Ectodermal cell (in vitro differentiated cells): ENCODE data around the gene WBP4.
"Not testable (repeated sequence)": the region's sequence is repeated elsewhere in the genome, so short reads cannot be mapped to it uniquely, and the experiment has no call there.

ENCODE experiments used
- H3K27ac ChIP-seq: 2 replicates; pipeline ENCODE4 v1.7.0; 2013; ENCODE audit warnings: mild to moderate bottlenecking, low read depth, low read length; ENCODE audit not compliant: insufficient read depth, poor library complexity, severe bottlenecking
- H3K27me3 ChIP-seq: 2 replicates; pipeline ENCODE4 v1.7.0; 2013; ENCODE audit warnings: mild to moderate bottlenecking, low read length; ENCODE audit not compliant: insufficient read depth, control insufficient read depth, poor library complexity, severe bottlenecking
- H3K36me3 ChIP-seq: one replicate; pipeline ENCODE4 v1.7.0; 2013; ENCODE audit warnings: low read length; ENCODE audit not compliant: control insufficient read depth, insufficient read depth
- H3K4me1 ChIP-seq: one replicate; pipeline ENCODE4 v1.7.0; 2013; ENCODE audit warnings: low read length; ENCODE audit not compliant: control insufficient read depth, insufficient read depth
- H3K4me3 ChIP-seq: 2 replicates; pipeline ENCODE4 v1.7.0; 2013; ENCODE audit warnings: low read depth, low read length, control low read depth; ENCODE audit not compliant: insufficient read depth
- H3K9me3 ChIP-seq: 2 replicates; pipeline ENCODE4 v1.7.0; 2013; ENCODE audit warnings: mild to moderate bottlenecking, low read length, moderate library complexity; ENCODE audit not compliant: control insufficient read depth
- WGBS, 2 experiments: methylation state at CpG; one replicate each; pipeline ENCODE4 v1.1.7; 2013; ENCODE audit warnings: missing lambda C conversion rate in 2 of 2; 5-methylcytosine and 5-hydroxymethylcytosine counted together

WBP4 gene

DNA sequence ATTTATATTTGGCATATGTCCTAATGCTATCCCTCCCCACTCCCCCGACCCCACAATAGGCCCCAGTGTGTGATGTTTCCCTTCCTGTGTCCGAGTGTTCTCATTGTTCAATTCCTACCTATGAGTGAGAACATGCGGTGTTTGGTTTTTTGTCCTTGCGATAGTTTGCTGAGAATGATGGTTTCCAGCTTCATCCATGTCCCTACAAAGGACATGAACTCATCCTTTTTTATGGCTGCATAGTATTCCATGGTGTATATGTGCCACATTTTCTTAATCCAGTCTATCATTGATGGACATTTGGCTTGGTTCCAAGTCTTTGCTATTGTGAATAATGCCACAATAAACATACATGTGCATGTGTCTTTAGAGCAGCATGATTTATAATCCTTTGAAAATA is 18.9 kb upstream of the WBP4 start:
- not testable (repeated sequence) for H3K4me3 ChIP-seq, H3K36me3 ChIP-seq, H3K27me3 ChIP-seq, H3K4me1 ChIP-seq, H3K27ac ChIP-seq, H3K9me3 ChIP-seq
- 89 to 90% methylated on average over 1 to 2 of the region's 4 CpGs for WGBS, 2 experiments

- H3K9me3 ChIP-seq: no peaks in the 10 kb centered on the region
- 95 to 96% methylated on average over 5 of the region's 5 CpGs for WGBS, 2 experiments
- no peaks in the 10 kb centered on the region for H3K27me3 ChIP-seq
- H3K4me1 ChIP-seq: no peaks in the 10 kb centered on the region
- H3K36me3 ChIP-seq: no peaks in the 10 kb centered on the region
- H3K27ac ChIP-seq: no peak overlapping the region
- no peak overlapping the region for H3K4me3 ChIP-seq
These were observed 12.7 kb upstream of the WBP4 start for GRCh38 chr13:41048640-41049039.

DNA sequence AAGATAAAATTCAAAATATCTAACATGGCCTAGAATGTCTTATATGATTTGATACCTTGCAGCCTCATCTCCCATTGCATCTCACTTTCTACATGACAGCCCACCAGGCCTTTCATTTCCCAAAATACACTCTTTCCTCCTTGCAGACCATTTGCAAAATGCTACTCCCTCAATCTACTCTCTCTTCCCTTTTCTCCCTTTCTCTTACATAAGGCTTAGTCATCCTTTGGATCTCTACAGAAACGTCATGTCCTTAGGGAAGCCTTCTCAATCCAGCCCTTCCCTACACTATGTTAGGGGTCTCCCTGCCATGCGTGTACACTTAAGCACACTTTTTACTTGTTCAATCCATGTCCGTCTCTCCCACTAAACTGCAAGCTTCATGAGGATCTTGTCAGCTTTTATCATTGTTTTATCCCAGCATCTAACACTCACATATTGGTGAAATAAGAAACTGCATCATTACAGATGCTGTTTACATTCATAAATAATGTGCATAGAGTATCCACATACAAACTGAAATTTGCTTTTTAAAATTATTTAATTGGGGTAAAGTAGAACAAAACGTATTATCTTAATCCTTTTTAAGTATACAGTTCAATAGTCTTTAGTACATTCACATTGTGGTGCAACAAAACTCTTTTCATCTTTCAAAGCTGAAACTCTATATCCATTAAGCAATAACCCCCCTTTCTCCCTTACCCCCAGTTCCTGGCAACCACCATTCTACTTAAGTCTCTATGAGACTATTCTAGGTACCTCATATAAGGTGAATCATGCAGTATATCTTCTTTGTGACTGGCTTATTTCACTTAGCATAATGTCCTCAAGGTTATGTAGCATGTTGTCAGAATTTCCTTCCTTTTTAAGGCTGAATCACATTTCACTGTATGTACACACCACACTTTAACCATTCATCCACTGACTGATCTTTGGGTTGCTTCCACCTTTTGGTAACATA is 11.5 kb upstream of the WBP4 start:
- H3K9me3 ChIP-seq: no peaks in the 10 kb centered on the region
- H3K4me3 ChIP-seq: no peak overlapping the region
- no peaks in the 10 kb centered on the region for H3K4me1 ChIP-seq
- H3K27me3 ChIP-seq: no peaks in the 10 kb centered on the region
- H3K36me3 ChIP-seq: no peaks in the 10 kb centered on the region
- 91 to 92% methylated on average over 4 of the region's 4 CpGs for WGBS, 2 experiments
- H3K27ac ChIP-seq: no peak overlapping the region

DNA sequence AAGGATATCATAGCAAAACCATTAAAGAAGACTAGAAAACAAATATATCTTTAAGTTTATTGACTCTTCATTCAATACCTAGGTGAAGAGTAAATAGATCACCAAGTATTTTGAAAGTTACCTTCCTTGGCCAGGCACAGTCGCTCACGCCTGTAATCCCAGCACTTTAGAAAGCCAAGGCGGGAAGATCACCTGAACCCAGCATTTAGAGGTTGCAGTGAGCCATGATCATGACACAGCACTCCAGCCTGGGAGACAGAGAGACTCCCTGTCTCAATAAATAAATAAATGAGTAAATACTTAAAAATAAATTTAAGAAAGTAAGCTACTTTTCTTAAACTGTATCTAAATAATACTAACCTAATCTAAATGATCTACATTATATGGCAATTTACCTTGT is 8.9 kb upstream of the WBP4 start:
- Histone ChIP-seq H3K27ac (no peak overlapping the region), H3K9me3 (no peaks in the 10 kb centered on the region), H3K36me3 (no peaks in the 10 kb centered on the region), H3K4me1 (no peaks in the 10 kb centered on the region), H3K27me3 (no peaks in the 10 kb centered on the region), H3K4me3 (no peak overlapping the region)
- WGBS, 2 experiments: 83 to 93% methylated on average over 3 of the region's 3 CpGs

- H3K36me3 ChIP-seq: no peaks in the 10 kb centered on the region
- H3K27me3 ChIP-seq: no peaks in the 10 kb centered on the region
- H3K9me3 ChIP-seq: no peaks in the 10 kb centered on the region
- 89 to 94% methylated on average over 1 to 2 of the region's 2 CpGs for WGBS, 2 experiments
- no peak overlapping the region for H3K27ac ChIP-seq
- H3K4me3 ChIP-seq: no peak overlapping the region
- no peaks in the 10 kb centered on the region for H3K4me1 ChIP-seq
These were observed 7.9 kb upstream of the WBP4 start for GRCh38 chr13:41053384-41053826.

DNA sequence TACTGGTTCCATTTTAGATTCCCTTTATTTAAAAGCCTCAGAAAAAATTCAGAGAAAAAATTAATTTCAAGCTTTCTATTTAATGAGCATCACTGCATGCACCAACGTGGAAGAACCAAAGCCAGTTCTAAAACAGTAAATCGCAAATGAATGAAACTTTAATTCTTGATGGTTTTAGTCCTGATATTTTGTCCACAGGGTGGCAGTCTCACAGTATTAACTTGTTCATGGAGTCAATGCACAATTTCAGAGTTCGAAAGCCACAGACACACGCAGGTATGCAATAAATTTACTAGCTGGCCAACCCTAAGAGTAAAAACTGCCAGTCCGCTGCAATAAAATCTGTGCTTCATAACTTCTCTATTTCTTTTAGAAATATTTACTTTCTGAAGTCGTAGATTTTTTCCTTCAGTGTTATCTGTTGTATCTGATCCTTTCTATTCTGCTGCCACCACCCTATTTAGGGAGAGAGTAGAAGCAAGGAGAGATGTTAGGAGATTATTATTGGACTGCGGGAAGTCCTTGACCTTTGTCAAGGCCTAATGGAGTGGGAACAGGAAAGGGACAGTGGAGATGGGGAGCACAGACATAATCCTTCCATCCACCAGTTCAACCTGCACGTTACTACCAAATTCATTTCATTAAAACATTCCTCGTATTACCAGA is 7.0 kb upstream of the WBP4 start:
- no peaks in the 10 kb centered on the region for H3K4me1 ChIP-seq
- 86 to 87% methylated on average over 9 of the region's 9 CpGs for WGBS, 2 experiments
- H3K27ac ChIP-seq: no peak overlapping the region
- H3K9me3 ChIP-seq: no peaks in the 10 kb centered on the region
- no peaks in the 10 kb centered on the region for H3K27me3 ChIP-seq
- no peaks in the 10 kb centered on the region for H3K36me3 ChIP-seq
- no peak overlapping the region for H3K4me3 ChIP-seq

DNA sequence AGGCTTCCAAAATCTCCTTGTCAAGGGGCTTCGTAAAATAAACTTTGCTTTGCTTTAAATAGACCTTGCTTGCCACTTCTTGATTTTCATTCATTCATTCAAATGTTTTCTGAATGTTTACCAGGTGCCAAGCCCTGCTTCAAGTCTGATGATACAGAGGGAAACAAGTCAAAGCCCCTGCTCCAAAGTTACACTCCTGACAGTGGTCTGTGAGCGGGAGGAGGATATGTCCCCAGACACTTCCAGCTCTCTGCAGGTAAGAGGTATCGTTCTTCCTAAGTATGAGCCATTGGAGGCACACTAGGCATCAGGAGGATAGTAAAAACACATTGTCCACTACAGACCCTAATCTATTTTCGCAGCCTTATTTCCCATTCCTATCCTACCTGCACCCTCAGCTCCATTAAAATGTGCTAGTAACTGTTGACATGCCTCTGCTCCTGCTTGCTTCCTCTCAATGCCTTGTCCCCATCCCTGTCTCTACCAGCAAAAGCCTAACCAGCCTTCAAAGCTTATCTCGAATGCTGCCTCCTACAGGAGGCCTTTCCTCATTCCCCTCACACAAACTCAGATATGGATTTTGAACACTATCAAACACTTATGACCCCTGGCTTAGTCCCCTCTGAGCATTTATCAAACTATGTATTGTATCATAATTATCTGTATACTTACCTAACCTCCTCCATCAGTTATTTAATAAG is 6.2 kb upstream of the WBP4 start:
- Histone ChIP-seq H3K27ac (no peak overlapping the region), H3K9me3 (no peaks in the 10 kb centered on the region), H3K4me1 (no peaks in the 10 kb centered on the region), H3K27me3 (no peaks in the 10 kb centered on the region), H3K4me3 (no peak overlapping the region), H3K36me3 (no peaks in the 10 kb centered on the region)
- 85 to 87% methylated on average over 5 of the region's 5 CpGs for WGBS, 2 experiments

- no peak overlapping the region for H3K27ac ChIP-seq
These were observed 5.1 kb upstream of the WBP4 start for GRCh38 chr13:41056194-41056593.

GRCh38 chr13:41056826-41057711 is 4.2 kb upstream of the WBP4 start:
- no peaks in the 10 kb centered on the region for H3K27me3 ChIP-seq
- H3K4me3 ChIP-seq: no peak overlapping the region
- no peaks in the 10 kb centered on the region for H3K4me1 ChIP-seq
- H3K9me3 ChIP-seq: no peaks in the 10 kb centered on the region
- H3K36me3 ChIP-seq: no peaks in the 10 kb centered on the region
- 89 to 94% methylated on average over 8 to 11 of the region's 11 CpGs for WGBS, 2 experiments
- no peak overlapping the region for H3K27ac ChIP-seq

More at GRCh38 chr13:41056194-41056593, 5.1 kb upstream of the WBP4 start:
- Histone ChIP-seq H3K27me3 (no peaks in the 10 kb centered on the region), H3K36me3 (no peaks in the 10 kb centered on the region), H3K4me3 (no peak overlapping the region), H3K9me3 (no peaks in the 10 kb centered on the region), H3K4me1 (no peaks in the 10 kb centered on the region)
